H9 (cell line): Measurements from ENCODE around the gene USP36. TPM values are rescaled to one million over a fixed set of nuclear protein-coding genes. Genes with fewer than 3 reads are reported as not detected.

Experiments
- DNase-seq: peaks from one replicate; pipeline ENCODE4 v3.0.0-alpha.2; 2017
- H2AFZ ChIP-seq: one replicate; pipeline ENCODE4 v1.6.1; 2013; ENCODE audit warnings: mild to moderate bottlenecking, low read length, control low read depth, moderate library complexity
- H2AK5ac ChIP-seq: 2 replicates; pipeline ENCODE4 v1.6.1; 2013; ENCODE audit warnings: low read length, control low read depth, mixed read lengths; ENCODE audit not compliant: insufficient read length
- H2BK120ac ChIP-seq: one replicate; pipeline ENCODE4 v1.6.1; 2013; ENCODE audit warnings: low read depth, mild to moderate bottlenecking, low read length, control low read depth, inconsistent platforms; ENCODE audit not compliant: poor library complexity, severe bottlenecking
- H2BK12ac ChIP-seq: 2 replicates; pipeline ENCODE4 v1.6.1; 2013; ENCODE audit warnings: low read length, control low read depth, mixed read lengths, low read depth; ENCODE audit not compliant: insufficient read length
- H2BK15ac ChIP-seq: 2 replicates; pipeline ENCODE4 v1.6.1; 2013; ENCODE audit warnings: low read depth, low read length, control low read depth
- H2BK20ac ChIP-seq: one replicate; pipeline ENCODE4 v1.6.1; 2013; ENCODE audit warnings: low read depth, mild to moderate bottlenecking, low read length, control low read depth, inconsistent platforms; ENCODE audit not compliant: poor library complexity, severe bottlenecking
- H2BK5ac ChIP-seq: 2 replicates; pipeline ENCODE4 v1.6.1; 2013; ENCODE audit warnings: low read length, control low read depth, mixed read lengths; ENCODE audit not compliant: insufficient read length
- H3K14ac ChIP-seq: 2 replicates; pipeline ENCODE4 v1.6.1; 2013; ENCODE audit warnings: low read length, control low read depth; ENCODE audit not compliant: insufficient read depth
- H3K18ac ChIP-seq: 2 replicates; pipeline ENCODE4 v1.6.1; 2013; ENCODE audit warnings: low read depth, mild to moderate bottlenecking, mixed read lengths, low read length, control low read depth; ENCODE audit not compliant: insufficient read length
- H3K23ac ChIP-seq: 2 replicates; pipeline ENCODE4 v1.6.1; 2013; ENCODE audit warnings: low read length, control low read depth, mixed read lengths, low read depth; ENCODE audit not compliant: insufficient read length
- H3K23me2 ChIP-seq: 2 replicates; pipeline ENCODE4 v1.6.1; 2013; ENCODE audit warnings: low read depth, mild to moderate bottlenecking, mixed read lengths, low read length, control low read depth; ENCODE audit not compliant: insufficient read length, poor library complexity, severe bottlenecking
- H3K27ac ChIP-seq: 2 replicates; pipeline ENCODE4 v1.5.1; 2013; ENCODE audit warnings: low read length, control low read depth, mixed read lengths, low read depth; ENCODE audit not compliant: insufficient read length
- H3K27me3 ChIP-seq: 2 replicates; pipeline ENCODE4 v1.6.1; 2013; ENCODE audit warnings: low read length, control low read depth, inconsistent platforms; ENCODE audit not compliant: insufficient read depth
- H3K4ac ChIP-seq: 2 replicates; pipeline ENCODE4 v1.6.1; 2013; ENCODE audit warnings: low read depth, mild to moderate bottlenecking, control low read depth, inconsistent platforms, low read length, moderate library complexity
- H3K4me1 ChIP-seq: 2 replicates; pipeline ENCODE4 v1.6.1; 2013; ENCODE audit warnings: low read length, control low read depth, inconsistent platforms; ENCODE audit not compliant: insufficient read depth
- H3K4me2 ChIP-seq: 2 replicates; pipeline ENCODE4 v1.6.1; 2013; ENCODE audit warnings: low read length, control low read depth, mixed read lengths; ENCODE audit not compliant: insufficient read length, insufficient read depth
- H3K56ac ChIP-seq: 2 replicates; pipeline ENCODE4 v1.6.1; 2013; ENCODE audit warnings: low read depth, mild to moderate bottlenecking, mixed read lengths, low read length, control low read depth; ENCODE audit not compliant: insufficient read length
- H3K79me1 ChIP-seq: 2 replicates; pipeline ENCODE4 v1.6.1; 2013; ENCODE audit warnings: low read depth, mild to moderate bottlenecking, moderate library complexity, low read length, control low read depth, inconsistent platforms; ENCODE audit not compliant: insufficient read depth, poor library complexity, severe bottlenecking
- H3K79me2 ChIP-seq: 2 replicates; pipeline ENCODE4 v1.6.1; 2013; ENCODE audit warnings: low read length, control low read depth, inconsistent platforms; ENCODE audit not compliant: insufficient read depth
- H3K9ac ChIP-seq: 2 replicates; pipeline ENCODE4 v1.6.1; 2013; ENCODE audit warnings: low read length, control low read depth, mixed read lengths; ENCODE audit not compliant: insufficient read length; ENCODE audit errors: extremely low read depth
- H3K9me3 ChIP-seq: one replicate; pipeline ENCODE4 v1.6.1; 2013; ENCODE audit warnings: low read depth, low read length, inconsistent platforms; ENCODE audit not compliant: control insufficient read depth
- H3T11ph ChIP-seq: one replicate; pipeline ENCODE4 v1.6.1; 2013; ENCODE audit warnings: mild to moderate bottlenecking, low read length, control low read depth, inconsistent platforms
- H4K20me1 ChIP-seq: one replicate; pipeline ENCODE4 v1.6.1; 2013; ENCODE audit not compliant: control insufficient read depth, insufficient read length, insufficient read depth
- H4K5ac ChIP-seq: 2 replicates; pipeline ENCODE4 v1.6.1; 2013; ENCODE audit warnings: low read depth, mild to moderate bottlenecking, mixed read lengths, low read length, control low read depth; ENCODE audit not compliant: insufficient read length
- H4K8ac ChIP-seq: replicated peaks from 2 replicates; pipeline ENCODE4 v1.6.1; 2013; ENCODE audit warnings: low read length, control low read depth, mixed read lengths, low read depth; ENCODE audit not compliant: insufficient read length
- H4K91ac ChIP-seq: 2 replicates; pipeline ENCODE4 v1.6.1; 2013; ENCODE audit warnings: low read depth, mild to moderate bottlenecking, moderate library complexity, mixed read lengths, low read length, control low read depth; ENCODE audit not compliant: insufficient read length
- H3K27ac Mint-ChIP-seq, 3 experiments: 2 replicates in 2 of 3; 3 replicates in 1 of 3; pipeline ENCODE4 v1.8.0; 2020 to 2021; ENCODE audit warnings: mixed read lengths in 3 of 3, mild to moderate bottlenecking in 1 of 3, moderate library complexity in 1 of 3
- H3K27me3 Mint-ChIP-seq: 2 replicates; pipeline ENCODE4 v1.8.0; 2021; ENCODE audit warnings: low read depth, mild to moderate bottlenecking, moderate library complexity, mixed read lengths
- H3K36me3 Mint-ChIP-seq, 3 experiments: 2 replicates in 2 of 3; 3 replicates in 1 of 3; pipeline ENCODE4 v1.8.0; 2020 to 2021; ENCODE audit warnings: low read depth in 3 of 3, mixed read lengths in 3 of 3; ENCODE audit not compliant: insufficient read depth in 1 of 3
- H3K4me1 Mint-ChIP-seq, 2 experiments: 2 replicates each; pipeline ENCODE4 v1.8.0; 2020; ENCODE audit warnings: mixed read lengths in 2 of 2
- H3K4me3 Mint-ChIP-seq, 2 experiments: 2 replicates in 1 of 2; 3 replicates in 1 of 2; pipeline ENCODE4 v1.8.0; 2020 to 2021; ENCODE audit warnings: mild to moderate bottlenecking in 2 of 2, mixed read lengths in 2 of 2, moderate library complexity in 1 of 2
- H3K9me3 Mint-ChIP-seq, 2 experiments: 2 replicates in 1 of 2; 3 replicates in 1 of 2; pipeline ENCODE4 v1.8.0; 2020; ENCODE audit warnings: mild to moderate bottlenecking in 2 of 2, mixed read lengths in 2 of 2, moderate library complexity in 1 of 2
- CTCF ChIP-seq: fragments of 200-600 bp; sonication (generic); conservative IDR thresholded peaks from 3 replicates; pipeline ENCODE4 v1.8.0; 2021; ENCODE audit warnings: antibody characterized with exemption, mild to moderate bottlenecking
- WGBS: extraction: QIAGEN DNeasy Blood & Tissue Kit; methylation state at CpG from one replicate; pipeline ENCODE4 v1.1.7; 2013; ENCODE audit warnings: missing lambda C conversion rate, low lambda C conversion rate, mixed read lengths; ENCODE audit not compliant: insufficient read length; ENCODE audit errors: extremely low coverage; 5-methylcytosine and 5-hydroxymethylcytosine counted together
- total RNA-seq: library from RNA; stranded (reverse); gene quantifications from 2 replicates; pipeline ENCODE4 v1.2.1, GENCODE V29; 2021

The USP36 gene
- total RNA-seq, 1 experiment from 2014 or later = 106 TPM

DNA sequence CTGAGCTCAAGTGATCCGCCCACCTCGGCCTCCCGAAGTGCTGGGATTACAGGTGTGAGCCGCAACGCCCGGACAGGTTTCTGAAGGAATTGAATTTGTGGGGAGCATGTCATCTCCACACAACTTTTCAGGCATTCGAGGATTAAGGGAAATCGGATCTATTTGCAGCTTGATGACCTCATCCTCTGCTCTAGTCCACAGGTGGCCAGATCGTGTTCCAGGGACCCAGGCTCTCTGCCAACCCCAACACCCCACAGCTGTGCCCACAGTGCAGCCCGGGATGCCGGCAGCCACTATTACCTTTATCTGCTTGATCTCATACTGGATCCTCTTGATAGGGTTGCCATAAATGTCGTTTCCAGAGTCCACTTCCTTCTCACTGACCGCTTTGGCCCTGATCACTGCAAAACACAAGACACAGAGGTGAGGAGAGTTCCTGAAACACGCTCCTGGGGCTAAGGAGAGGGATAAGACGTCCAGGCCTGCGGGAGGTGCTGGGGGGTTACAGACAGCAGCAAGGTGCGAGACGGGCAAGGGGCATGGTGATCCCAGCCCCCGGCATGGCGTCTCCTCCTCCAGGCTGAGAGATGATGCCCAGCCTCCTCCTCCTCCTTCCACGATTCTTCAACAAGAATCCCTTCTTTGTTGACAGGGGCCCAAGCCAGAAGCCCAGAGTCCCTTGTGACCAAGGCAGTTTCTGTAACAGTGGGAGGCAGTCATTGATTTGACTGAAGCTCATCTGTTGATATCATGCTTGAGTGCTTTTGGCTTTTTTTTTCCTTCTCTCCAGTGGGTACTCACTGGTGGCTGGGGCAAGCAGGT is 33.1 kb upstream of the USP36 start:
- no peak overlapping the region for H3K4me2 ChIP-seq
- no peak overlapping the region for H3K14ac ChIP-seq
- no peak overlapping the region for H2AK5ac ChIP-seq
- peaks cover 2% of the 10 kb centered on the region for H3K23me2 ChIP-seq
- H2BK15ac ChIP-seq = no peak overlapping the region
- no peak for DNase-seq
- H3T11ph ChIP-seq = no peak overlapping the region
- no peak overlapping the region for H4K5ac ChIP-seq
- H3K4me1 Mint-ChIP-seq = peaks cover 6 to 8% of the 10 kb centered on the region in 2 experiments; a peak in 3 of 4 replicates
- peaks cover 6 to 28% (median 28%) of the 10 kb centered on the region in 3 experiments; a peak in 6 of 7 replicates for H3K36me3 Mint-ChIP-seq
- H3K27ac ChIP-seq = no peak overlapping the region
- no peak overlapping the region for H3K56ac ChIP-seq
- H2BK120ac ChIP-seq = no peak overlapping the region
- H2BK5ac ChIP-seq = no peak overlapping the region
- no peak overlapping the region for H3K23ac ChIP-seq
- H3K79me1 ChIP-seq = no peaks in the 10 kb centered on the region
- H2BK12ac ChIP-seq = no peak overlapping the region
- H4K20me1 ChIP-seq = no peaks in the 10 kb centered on the region
- WGBS = no CpG with 5 or more reads among the region's 21 CpGs
- H4K8ac ChIP-seq = no peak overlapping the region
- H3K4me3 Mint-ChIP-seq = no peak overlapping the region
- peak overlapping the region; percentile 18 to 69 (median 29); a peak in 2 of 7 replicates for H3K27ac Mint-ChIP-seq
- no peaks in the 10 kb centered on the region for H3K79me2 ChIP-seq
- no peaks in the 10 kb centered on the region for H3K27me3 ChIP-seq
- TF ChIP-seq CTCF = no peak
- no peak overlapping the region for H3K18ac ChIP-seq
- H3K9me3 Mint-ChIP-seq = no peaks in the 10 kb centered on the region
- no peaks in the 10 kb centered on the region for H3K4me1 ChIP-seq
- no peak overlapping the region for H3K4ac ChIP-seq
- H3K27me3 Mint-ChIP-seq = no peaks in the 10 kb centered on the region; the same call in 1 of the 2 replicates
- no peak overlapping the region for H3K9ac ChIP-seq
- no peaks in the 10 kb centered on the region for H3K9me3 ChIP-seq
- H2AFZ ChIP-seq = no peak overlapping the region
- H4K91ac ChIP-seq = no peak overlapping the region
- H2BK20ac ChIP-seq = no peak overlapping the region
